GM19035 (cell line): ENCODE measurements around the gene MYO1F.
"Not testable (repeated sequence)": the region's sequence is repeated elsewhere in the genome, so short reads cannot be mapped to it uniquely, and the experiment has no call there.

Experiments
- ATAC-seq: cut with Tn5 transposase; IDR thresholded peaks from one replicate; pipeline ENCODE4 v1.9.1; 2021; ENCODE audit not compliant: unreplicated experiment

MYO1F gene

DNA sequence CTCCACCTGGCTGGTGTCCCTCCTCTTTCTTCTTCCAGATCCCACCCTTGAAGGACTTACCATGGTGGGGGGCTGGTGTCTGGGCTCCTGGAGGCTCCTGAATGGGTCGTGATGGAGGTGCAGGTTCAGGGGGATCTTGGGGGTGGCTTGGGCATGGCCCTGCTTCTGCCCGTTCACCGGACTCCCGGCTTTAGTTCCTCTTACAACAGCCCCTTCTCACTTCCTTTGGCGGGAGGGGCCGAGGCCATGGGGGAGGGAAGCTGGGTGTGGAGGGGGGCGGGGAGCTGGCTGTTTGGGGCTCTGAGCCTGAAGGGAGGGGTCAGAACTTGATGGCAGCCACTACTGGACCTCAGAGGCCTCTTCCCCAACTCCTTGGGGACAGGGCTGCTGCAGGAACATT lies at the start of gene MYO1F:
MYO1F (minus strand) TSS at position 196 of the 400 bp plus-strand sequence; CDS start at position 63, 133 bp downstream.
- no peak for ATAC-seq

DNA sequence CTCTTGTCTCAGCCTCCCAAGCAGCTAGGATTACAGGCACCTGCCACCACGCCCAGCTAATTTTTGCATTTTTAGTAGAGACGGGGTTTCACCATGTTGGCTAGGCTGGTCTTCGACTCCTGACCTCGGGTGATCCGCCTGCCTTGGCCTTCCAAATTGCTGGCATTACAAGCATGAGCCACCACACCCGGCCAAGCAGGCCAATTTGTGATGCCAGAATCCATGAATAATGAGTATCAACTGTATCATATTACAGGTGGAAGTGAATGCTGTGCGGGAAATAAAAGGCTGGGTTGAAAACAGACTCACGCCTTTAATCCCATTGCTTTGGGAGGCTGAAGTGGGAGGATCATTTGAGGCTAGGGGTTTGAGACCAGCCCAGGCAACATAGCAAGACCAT lies 49.6 kb upstream of the MYO1F start:
- no peak for ATAC-seq

DNA sequence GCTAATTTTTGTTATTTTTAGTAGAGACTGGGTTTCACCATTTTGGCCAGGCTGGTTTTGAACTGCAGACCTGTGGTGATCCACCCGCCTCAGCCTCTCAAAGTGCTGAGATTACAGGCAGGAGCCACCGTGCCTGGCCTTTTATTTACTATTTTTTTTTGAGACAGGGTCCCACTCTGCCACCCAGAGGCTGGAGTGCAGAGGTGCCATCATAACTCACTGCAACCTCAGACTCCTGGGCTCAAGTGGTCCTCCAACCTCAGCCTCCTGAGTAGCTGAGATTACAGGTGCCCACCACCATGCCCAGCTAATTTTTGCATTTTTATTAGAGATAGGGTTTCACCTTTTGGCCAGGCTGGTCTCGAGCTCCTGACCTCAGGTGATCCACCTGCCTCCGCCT lies 45.6 kb upstream of the MYO1F start:
- not testable (repeated sequence) for ATAC-seq

DNA sequence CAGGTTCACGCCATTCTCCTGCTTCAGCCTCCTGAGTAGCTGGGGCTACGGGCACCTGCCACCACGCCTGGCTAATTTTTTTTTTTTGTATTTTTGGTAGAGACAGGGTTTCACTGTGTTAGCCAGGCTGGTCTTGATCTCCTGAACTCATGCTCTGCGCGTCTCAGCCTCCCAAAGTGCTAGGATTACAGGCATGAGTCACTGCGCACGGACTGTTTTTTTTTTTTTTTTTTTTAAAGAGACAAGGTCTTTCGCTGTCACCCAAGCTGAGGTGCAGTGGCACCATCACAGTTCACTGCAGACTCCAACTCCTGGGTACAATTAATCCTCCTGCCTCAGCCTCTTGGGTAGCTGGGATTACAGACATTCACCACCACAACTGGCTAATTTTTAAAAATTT lies 41.5 kb upstream of the MYO1F start:
- ATAC-seq, result no peak

DNA sequence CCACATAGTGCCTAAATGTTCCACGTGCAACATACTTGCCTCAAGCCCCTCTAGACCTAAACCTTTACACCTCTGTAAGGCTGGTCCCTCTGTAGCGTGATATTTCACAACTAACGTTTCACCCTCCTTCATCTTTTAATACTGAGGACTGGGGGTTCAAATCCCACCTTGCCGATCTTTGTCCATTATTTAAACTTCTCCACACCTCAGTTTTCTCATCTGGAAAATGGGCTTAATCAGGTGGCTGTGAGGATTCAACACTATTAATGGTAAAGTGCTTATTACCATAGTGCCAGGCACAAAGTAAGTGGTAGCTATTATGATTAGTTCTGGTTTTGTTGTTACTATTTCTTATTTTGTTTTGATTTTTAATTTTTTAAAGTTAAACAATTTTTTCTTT lies 40.7 kb upstream of the MYO1F start:
- no peak for ATAC-seq

DNA sequence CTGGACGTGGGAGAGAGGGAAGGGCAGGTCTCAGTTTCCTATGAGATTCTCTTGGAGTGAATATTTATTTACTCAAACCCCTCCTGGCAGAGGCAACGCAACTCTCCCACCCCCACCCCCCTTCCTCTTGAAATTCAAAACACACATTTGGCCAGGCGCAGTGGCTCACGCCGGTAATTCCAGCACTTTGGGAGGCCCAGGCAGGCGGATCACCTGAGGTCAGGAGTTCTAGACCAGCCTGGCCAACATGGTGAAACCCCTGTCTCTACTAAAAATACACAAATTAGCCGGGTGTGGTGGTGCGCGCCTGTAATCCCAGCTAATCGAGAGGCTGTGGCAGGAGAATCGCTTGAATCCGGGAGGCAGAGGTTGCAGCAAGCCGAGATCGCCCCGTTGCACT lies 40.1 kb upstream of the MYO1F start:
- not testable (repeated sequence) for ATAC-seq

DNA sequence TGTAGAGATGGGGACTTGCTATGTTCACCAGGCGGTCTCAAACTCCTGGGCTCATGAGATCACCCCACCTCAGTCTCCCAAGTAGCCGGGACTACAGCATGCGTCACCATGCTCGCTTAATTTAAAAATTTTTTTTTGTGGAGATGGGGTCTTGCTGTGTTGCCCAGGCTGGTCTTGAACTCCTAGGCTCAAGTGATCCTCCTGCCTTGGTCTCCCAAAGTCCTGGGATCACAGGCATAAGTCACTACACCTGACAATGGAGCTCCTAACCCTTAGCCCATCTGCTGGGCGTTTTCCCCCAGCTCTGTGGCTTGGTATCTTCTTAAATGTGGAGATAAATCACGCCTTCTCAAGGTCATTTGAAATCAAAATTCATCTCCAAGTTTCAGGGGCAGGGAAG lies 39.6 kb upstream of the MYO1F start:
- no peak for ATAC-seq

DNA sequence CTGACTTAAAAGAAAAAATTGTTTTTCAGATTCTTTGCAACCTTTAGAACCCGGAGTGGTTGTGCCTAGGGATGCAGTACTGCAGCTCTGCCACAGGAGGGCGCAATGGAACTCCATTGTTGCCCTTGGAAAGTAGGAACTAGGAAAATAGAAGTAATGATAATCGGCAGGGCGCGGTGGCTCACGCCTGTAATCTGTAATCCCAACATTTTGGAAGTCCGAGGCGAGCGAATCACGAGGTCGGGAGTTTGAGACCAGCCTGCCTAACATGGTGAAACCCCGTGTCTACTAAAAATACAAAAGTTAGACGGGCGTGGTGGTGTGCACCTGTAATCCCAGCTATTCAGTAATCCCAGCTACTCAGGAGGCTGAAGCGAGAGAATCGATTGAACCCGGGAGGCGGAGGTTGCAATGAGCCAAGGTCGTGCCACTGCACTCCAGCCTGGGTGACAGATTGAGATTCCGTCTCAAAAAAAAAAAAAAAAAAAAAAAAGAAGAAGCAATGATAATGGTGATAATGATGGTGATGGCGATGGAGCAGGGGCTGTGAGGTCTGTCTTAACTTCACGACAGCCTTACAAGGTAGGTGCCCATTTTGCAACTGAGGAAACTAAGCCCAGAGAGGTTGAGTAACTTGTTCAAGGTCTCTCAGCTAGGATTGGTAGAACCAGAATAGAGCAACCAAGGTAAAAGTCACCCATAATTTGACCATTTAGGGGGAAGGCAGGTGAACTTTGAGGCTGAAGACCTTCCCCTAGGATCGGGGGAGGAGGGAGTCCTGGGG lies 38.8 kb upstream of the MYO1F start:
- ATAC-seq, result no peak

DNA sequence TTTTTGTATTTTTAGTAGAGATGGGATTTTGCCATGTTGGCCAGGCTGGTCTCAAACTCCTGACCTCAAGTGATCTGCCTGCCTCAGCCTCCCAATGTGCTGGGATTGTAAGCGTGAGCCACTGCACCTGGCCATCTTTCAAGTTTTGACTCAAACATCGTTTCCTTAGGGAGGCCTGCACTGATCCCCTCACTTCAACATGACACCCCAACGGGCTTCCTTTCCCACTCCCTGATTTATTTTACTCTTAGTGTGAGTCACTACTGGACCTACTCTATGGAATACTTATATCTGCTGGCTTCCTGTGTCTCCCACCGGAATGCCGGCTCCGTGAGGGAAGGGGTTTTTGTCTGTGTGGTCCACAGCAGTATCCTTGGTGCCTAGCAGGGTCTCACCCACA lies 37.8 kb upstream of the MYO1F start:
- ATAC-seq, result no peak

DNA sequence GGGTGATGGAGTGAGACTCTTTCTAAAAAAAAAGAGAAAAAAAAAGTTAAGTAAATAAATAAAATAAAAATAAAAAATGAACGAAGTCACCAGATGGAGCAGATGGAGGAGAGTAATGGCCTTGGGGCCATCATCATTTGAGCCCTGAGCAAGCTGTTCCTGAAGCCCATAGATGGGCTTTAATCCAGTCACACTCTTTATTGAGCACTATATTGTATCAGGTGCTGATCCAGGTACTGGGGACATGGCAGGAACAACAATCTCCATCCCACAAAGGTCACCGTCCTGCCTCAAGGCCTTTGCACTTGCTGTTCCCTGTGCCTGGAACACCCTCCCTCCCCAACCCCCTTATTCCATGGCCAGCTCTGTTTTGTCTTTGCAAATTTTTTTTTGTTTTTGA lies 37.2 kb upstream of the MYO1F start:
- ATAC-seq, result no peak

DNA sequence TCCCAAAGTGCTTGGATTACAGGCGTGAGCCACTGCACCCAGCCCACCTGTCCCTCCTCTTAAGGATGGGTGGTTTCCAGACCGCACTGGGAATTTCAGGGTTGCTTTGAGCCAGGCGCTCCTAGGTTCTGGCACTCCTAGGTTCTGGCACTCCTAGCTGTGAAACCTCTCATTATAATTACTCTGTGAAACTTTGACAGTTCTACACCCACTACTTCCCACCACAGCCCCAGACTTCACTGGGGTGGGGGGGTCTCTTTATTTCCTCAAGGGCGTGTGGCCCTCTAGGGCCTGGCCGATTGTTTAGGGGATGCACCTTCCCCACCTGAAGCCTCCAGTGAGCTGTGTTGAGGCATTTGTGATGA lies 35.5 kb upstream of the MYO1F start:
- no peak for ATAC-seq

DNA sequence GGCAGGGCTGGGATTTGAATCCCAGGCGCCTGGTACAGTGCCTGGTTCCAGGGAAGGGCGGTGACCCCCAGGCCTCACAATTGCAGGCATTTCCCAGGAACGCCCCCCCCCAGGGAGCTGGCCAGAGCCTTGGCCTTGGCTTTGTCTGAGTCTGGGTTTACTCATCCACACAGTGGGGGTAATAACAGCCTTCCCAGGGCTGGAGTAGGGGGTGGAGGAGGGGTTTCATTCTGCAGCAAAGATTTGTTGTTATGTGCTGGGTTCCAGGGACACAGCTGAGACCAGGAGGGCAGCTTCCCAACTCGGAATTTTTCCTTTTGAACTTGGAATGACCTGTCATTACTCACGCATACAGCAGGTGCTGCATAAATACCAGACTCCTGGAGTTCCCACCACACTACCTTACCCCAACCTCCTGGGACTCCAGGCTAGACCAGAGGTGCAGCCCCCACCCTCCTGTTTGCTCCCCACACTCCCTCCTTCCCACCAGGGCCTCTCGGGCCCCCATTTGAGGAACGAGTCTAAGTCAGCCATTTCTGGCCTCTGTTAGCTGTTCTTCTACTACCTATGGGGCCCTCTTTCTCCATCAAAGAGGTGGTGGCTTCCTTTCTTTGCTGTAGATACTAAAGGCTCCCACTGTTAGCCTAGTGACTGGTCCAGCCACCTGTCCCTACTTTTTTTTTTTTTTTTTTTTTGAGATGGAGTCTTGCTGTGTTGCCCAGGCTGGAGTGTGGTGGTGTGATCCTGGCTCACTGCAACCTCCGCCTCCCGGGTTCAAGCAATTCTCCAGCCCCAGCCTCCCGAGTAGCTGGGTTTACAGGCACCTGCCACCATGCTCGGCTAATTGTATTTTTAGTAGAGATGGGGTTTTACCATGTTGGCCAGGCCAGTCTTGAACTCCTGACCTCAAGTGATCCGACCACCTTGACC lies 34.9 kb upstream of the MYO1F start:
- ATAC-seq, result no peak

DNA sequence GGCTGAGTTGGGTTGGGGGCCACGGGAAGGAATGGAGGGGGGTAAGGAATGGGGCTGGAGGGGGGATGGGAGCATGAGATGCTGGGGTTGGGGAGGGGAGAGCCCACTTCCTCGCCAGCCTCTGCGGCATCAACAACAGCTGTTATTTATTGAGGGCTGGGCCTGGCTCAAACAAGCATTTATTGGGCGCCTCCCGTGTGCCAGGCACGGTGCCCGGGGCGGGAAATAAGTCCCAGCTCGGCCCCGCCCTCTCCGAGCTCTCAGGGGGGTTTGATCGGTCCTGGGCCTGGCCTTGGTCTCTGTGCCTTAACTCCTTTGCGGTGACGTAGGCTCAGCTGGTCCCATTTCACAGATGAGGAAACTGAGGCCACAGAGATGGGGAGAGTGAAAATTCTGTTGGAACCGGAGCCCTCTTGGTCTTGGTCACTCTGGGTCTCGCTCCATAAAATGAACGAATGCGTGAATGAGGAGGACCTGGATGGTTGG lies 34.2 kb upstream of the MYO1F start:
- no peak for ATAC-seq

DNA sequence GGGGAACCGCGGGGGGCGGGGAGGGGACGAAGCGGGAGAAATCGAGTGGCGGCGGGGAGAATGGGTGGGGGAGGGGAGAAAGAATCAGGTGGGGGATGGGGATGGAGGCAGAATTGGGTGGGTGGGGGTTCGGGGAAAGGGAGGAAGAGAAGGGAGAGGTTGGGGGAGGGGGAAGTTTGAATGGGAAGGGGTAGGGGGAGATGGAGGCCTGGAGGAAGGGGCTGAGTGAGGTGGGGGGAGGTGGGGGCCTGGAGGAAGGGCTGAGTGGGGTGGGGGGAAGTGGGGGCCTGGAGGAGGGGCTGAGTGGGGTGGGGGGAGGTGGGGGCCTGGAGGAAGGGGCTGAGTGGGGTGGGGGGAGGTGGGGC lies 33.7 kb upstream of the MYO1F start:
- ATAC-seq, result no peak

DNA sequence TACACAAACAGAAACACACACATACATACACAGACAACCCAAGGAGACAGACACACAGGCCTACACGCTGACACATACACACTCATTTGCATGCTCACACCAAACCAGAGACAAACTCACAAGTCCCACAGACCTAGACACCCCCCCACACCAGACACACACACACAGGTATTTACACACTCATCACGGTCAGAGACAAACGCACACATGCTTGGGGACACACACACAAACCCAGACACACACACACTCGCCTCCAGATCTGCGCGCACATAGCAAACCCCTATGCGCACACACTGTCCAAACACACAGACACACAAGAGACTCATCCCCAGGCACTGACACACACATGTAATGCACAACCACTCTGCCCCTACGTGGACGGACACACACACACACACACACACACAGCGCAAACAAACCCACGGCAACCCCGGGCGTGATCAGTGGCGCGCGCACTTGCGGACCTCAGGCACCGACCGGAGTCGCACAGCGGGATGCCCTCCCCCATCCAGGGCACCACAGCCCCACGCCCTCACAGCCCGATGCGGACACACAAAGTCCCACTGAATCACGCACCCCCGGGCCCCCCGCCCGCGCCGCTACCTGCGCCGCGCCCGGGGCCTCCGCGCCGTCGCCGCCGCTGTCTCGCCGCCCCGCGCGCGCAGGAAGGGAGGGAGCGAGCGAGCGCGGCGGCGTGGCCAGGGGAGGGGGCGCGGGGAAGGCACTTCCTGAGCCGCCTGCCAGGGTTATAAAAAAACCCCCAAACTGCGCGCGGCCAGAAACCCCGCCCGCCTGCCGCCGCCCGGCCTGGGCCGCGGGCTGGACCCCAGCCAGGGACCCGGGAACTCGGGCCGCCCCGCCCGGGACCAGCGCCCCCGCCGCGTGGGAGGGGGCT lies 33.0 kb upstream of the MYO1F start, which contains the start of gene ADAMTS10:
ADAMTS10 (minus strand) TSS at position 675 of the 895 bp plus-strand sequence. CDS start 5,005 bp downstream, outside the sequence.
- no peak for ATAC-seq

DNA sequence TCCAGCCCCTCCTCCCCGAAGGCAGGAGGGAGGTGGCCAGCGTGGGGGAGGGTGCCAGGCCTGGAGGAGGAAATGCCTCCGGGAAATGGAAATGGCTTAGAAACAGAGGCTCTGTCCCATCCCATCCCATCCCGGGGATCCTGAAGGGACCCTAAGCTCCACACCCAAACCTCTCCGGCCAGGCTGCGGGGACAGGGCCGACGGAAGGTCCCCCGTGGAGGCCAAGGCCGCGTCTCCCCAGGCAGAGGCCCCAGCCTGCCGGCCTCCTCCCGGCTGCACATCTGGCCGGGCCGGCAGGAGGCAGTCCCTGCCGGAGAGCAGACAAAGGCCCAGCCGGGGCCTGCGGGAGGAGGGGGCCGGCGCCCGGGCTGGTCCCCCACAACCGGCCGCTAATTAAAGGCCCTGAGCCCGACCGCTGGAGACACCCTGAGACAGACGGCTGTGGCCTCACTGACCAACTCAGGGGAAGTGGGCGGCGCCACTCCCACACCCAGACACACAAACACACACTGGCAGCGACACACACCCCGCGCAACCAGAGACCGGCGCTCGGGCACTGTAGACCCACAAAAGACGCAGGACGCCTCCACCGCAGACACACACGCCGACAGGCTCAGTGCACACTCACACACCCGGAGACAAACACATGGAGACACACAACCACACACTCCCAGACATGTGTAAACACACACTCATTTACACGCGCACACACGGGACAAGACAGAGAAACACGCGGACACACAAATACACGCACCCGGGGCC lies 32.2 kb upstream of the MYO1F start:
- no peak for ATAC-seq

DNA sequence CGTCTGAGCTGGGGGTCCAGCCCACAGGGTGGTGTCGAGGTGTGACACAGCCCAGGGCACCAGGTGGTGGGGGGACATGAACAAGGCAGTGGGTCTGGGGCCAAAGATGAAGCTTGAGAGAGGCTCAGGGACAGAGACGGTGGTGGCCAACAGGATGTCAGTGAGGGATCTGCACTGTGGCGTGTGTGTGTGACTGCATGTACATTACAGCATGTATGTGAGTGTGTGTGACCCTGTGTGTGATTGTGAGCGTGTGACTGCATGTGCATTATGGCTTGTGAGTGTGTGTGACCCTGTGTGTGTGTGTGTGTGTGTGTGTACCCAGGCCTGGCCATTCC lies 31.7 kb upstream of the MYO1F start:
- no peak for ATAC-seq

DNA sequence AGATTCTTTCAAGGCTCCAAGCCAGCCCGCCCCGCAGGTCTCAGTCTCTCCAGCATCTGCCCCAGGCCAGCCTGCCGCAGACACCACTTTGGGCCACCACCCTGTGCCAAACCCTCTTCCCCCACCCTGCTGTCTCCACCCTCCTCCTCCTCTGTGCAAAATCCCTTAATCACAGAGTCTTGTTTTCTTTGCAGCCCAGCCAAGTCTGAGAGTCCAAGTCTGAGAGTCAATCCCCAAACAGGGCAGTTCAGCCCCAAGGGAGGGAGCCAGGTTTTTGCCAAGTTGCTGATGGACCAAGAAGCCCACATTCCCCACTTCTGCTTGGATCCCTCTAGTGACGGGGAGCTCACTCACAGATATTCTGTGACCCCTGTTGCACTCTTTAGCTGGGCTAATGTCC lies 30.1 kb upstream of the MYO1F start:
- no peak for ATAC-seq

DNA sequence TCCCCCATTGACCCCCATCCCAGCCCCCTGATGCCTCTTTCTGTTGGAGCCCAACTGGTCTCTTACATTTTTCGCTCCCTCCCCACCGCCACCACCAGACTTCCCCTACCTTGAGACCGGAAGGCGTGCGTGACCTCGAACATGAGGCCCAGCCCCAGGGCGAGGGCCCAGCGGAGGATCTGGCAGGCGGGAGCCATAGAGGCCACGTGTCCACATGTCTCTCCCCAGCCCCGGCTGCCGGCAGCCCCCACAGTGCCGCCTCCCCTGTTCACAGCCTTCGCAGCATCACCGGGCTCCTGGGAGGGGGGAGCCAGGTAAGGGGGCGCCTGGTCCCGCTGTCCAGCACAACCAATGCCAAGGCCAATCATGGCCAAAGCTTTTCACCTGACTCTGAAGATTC lies 28.3 kb upstream of the MYO1F start:
- no peak for ATAC-seq

DNA sequence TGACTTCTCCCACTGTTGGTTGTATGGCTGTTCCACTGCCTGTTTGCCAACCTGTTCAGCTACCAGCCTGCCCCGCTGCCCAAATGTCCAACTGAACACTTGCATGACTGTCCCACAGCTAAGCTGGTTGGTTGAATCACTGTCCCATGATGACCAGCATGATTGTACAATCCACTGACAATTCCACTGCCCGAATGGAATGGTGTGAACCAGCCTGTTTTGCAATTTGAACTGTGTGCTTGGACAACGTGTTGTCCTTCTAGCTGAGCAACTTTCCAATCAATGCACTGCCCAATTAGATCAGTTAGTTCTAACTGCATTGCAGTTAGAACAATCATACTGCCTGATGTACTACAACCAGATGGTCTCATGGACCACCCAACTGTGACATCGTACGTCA lies 24.6 kb upstream of the MYO1F start:
- ATAC-seq, result no peak
